SU-DHL-6 (cell line): ENCODE results near the gene ARHGAP26.

Experiments used
- H2AFZ ChIP-seq: fragments of 200-600 bp; sonication (generic); 2 replicates; pipeline ENCODE4 v1.6.1; 2014; ENCODE audit warnings: low read depth, mild to moderate bottlenecking, moderate library complexity, mixed read lengths, antibody characterized with exemption, low read length; ENCODE audit not compliant: severe bottlenecking
- H3F3A ChIP-seq: fragments of 200-600 bp; shearing (Covaris generic); 2 replicates; pipeline ENCODE4 v1.6.0; 2016; ENCODE audit warnings: antibody characterized with exemption, mild to moderate bottlenecking; ENCODE audit not compliant: insufficient read depth
- H3K27ac ChIP-seq: fragments of 200-600 bp; sonication (generic); 2 replicates; pipeline ENCODE4 v1.5.1; 2016; ENCODE audit warnings: low read depth, mild to moderate bottlenecking, low read length, moderate library complexity, mixed read lengths
- H3K27me3 ChIP-seq: fragments of 200-600 bp; sonication (generic), shearing (Covaris generic); 2 replicates; pipeline ENCODE4 v1.6.0; 2014; ENCODE audit warnings: mild to moderate bottlenecking, low read length
- H3K36me3 ChIP-seq: fragments of 200-600 bp; sonication (generic); 2 replicates; pipeline ENCODE4 v1.6.1; 2014; ENCODE audit warnings: mild to moderate bottlenecking, low read length, mixed read lengths
- H3K4me2 ChIP-seq: fragments of 300-600, 200-600 bp; shearing (Covaris generic), sonication (generic); 2 replicates; pipeline ENCODE4 v1.6.0; 2014; ENCODE audit warnings: low read length, low read depth, mild to moderate bottlenecking; ENCODE audit not compliant: poor library complexity, severe bottlenecking
- H3K4me3 ChIP-seq: fragments of 200-600 bp; sonication (generic); 2 replicates; pipeline ENCODE4 v1.5.1; 2014; ENCODE audit warnings: antibody characterized with exemption, low read length, mild to moderate bottlenecking, mixed read lengths; ENCODE audit not compliant: insufficient read depth, poor library complexity, severe bottlenecking
- H3K79me2 ChIP-seq: fragments of 200-600 bp; sonication (generic); 2 replicates; pipeline ENCODE4 v1.6.1; 2014; ENCODE audit warnings: mild to moderate bottlenecking, low read length, moderate library complexity; ENCODE audit not compliant: insufficient read depth
- H3K9ac ChIP-seq: fragments of 200-600 bp; sonication (generic); 2 replicates; pipeline ENCODE4 v1.7.0; 2014; ENCODE audit warnings: mild to moderate bottlenecking, low read length
- H3K9me2 ChIP-seq: fragments of 200-600 bp; sonication (generic); replicated peaks from 2 replicates; pipeline ENCODE4 v1.6.1; 2014; ENCODE audit warnings: low read length; ENCODE audit not compliant: insufficient read depth
- H3K9me3 ChIP-seq: fragments of 200-600 bp; sonication (generic); 2 replicates; pipeline ENCODE4 v1.6.1; 2014; ENCODE audit warnings: low read length, mixed read lengths; ENCODE audit not compliant: insufficient read depth
- H4K20me1 ChIP-seq: fragments of 200-600 bp; sonication (generic); 2 replicates; pipeline ENCODE4 v1.6.1; 2014; ENCODE audit warnings: low read depth, mild to moderate bottlenecking, antibody characterized with exemption, low read length, moderate library complexity, mixed read lengths
- EZH2phosphoT487 ChIP-seq: fragments of 200-600 bp; sonication (generic), shearing (Covaris generic); conservative IDR thresholded peaks from 2 replicates; pipeline ENCODE4 v1.6.1; 2018; ENCODE audit warnings: mild to moderate bottlenecking, antibody characterized with exemption, low read length, moderate library complexity, mixed read lengths
- TF ChIP-seq, protein P1 (sequence below): fragments of 200-600 bp; sonication (generic); IDR thresholded peaks from one replicate; pipeline ENCODE4 v1.5.1; 2017; ENCODE audit warnings: antibody characterized with exemption, mild to moderate bottlenecking, low read length, moderate library complexity; ENCODE audit not compliant: insufficient read depth, poor library complexity, severe bottlenecking

ARHGAP26 gene

DNA sequence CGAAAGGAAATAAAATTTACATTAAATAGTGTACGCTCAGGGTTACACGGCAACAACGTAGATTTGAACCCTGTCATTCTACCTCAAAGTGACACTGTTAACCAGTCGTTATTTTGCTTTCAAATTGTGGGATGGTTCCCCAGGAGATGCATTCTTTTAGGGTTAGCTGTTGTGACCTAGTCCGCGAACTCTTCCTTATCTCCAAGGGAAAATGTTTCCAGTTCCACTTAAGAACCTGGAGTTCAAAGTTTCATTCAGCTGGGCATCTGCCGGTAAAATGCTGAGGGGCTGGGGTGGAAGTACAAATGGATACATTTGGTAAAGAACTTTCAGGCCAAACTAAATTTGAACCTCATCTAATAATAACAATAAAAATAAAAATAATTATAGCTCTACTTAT is 368.7 kb downstream of the ARHGAP26 start:
- H3K4me2 ChIP-seq: no peak overlapping the region
- H3F3A ChIP-seq: no peaks in the 10 kb centered on the region
- no peak overlapping the region for H2AFZ ChIP-seq

DNA sequence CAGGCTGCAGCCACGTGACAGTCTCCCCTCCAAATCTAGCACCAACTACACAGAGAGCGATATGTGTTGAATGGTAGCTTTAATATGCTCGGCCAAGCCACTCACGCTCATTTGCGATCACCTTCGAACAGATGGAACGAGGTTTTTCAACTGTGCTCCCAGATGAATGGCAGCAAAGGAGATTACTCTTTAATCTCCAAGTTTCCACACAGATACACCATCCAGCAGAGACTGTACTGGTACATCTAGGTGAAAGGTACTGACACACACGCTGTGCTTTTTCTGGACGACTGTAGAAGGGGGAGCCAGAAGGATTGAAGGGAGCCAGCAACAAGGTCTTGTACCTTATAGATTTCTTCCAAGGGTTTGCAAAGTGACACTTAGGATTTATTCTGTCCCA is 369.4 kb downstream of the ARHGAP26 start:
- H3F3A ChIP-seq: no peaks in the 10 kb centered on the region
- H3K9me3 ChIP-seq: no peaks in the 10 kb centered on the region
- no peak overlapping the region for H3K4me2 ChIP-seq
- no peaks in the 10 kb centered on the region for H3K36me3 ChIP-seq
- no peak overlapping the region for H3K9ac ChIP-seq
- no peaks in the 10 kb centered on the region for H3K27me3 ChIP-seq
- H2AFZ ChIP-seq: no peak overlapping the region
- no peak overlapping the region for H3K4me3 ChIP-seq
- no peaks in the 10 kb centered on the region for H4K20me1 ChIP-seq
- H3K27ac ChIP-seq: no peak overlapping the region
- H3K9me2 ChIP-seq: no peaks in the 10 kb centered on the region
- H3K79me2 ChIP-seq: no peaks in the 10 kb centered on the region
- no peak for TF ChIP-seq EZH2phosphoT487
- TF ChIP-seq, protein P1, sequence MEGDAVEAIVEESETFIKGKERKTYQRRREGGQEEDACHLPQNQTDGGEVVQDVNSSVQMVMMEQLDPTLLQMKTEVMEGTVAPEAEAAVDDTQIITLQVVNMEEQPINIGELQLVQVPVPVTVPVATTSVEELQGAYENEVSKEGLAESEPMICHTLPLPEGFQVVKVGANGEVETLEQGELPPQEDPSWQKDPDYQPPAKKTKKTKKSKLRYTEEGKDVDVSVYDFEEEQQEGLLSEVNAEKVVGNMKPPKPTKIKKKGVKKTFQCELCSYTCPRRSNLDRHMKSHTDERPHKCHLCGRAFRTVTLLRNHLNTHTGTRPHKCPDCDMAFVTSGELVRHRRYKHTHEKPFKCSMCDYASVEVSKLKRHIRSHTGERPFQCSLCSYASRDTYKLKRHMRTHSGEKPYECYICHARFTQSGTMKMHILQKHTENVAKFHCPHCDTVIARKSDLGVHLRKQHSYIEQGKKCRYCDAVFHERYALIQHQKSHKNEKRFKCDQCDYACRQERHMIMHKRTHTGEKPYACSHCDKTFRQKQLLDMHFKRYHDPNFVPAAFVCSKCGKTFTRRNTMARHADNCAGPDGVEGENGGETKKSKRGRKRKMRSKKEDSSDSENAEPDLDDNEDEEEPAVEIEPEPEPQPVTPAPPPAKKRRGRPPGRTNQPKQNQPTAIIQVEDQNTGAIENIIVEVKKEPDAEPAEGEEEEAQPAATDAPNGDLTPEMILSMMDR: no peak

More for the DNA sequence above, 368.7 kb downstream of the ARHGAP26 start:
- no peaks in the 10 kb centered on the region for H4K20me1 ChIP-seq
- H3K36me3 ChIP-seq: no peaks in the 10 kb centered on the region
- no peaks in the 10 kb centered on the region for H3K9me2 ChIP-seq
- H3K27ac ChIP-seq: no peak overlapping the region
- H3K27me3 ChIP-seq: no peaks in the 10 kb centered on the region
- no peaks in the 10 kb centered on the region for H3K9me3 ChIP-seq
- TF ChIP-seq EZH2phosphoT487: no peak
- TF ChIP-seq, protein P1: no peak
- H3K9ac ChIP-seq: no peak overlapping the region
- H3K4me3 ChIP-seq: no peak overlapping the region
- H3K79me2 ChIP-seq: no peaks in the 10 kb centered on the region

DNA sequence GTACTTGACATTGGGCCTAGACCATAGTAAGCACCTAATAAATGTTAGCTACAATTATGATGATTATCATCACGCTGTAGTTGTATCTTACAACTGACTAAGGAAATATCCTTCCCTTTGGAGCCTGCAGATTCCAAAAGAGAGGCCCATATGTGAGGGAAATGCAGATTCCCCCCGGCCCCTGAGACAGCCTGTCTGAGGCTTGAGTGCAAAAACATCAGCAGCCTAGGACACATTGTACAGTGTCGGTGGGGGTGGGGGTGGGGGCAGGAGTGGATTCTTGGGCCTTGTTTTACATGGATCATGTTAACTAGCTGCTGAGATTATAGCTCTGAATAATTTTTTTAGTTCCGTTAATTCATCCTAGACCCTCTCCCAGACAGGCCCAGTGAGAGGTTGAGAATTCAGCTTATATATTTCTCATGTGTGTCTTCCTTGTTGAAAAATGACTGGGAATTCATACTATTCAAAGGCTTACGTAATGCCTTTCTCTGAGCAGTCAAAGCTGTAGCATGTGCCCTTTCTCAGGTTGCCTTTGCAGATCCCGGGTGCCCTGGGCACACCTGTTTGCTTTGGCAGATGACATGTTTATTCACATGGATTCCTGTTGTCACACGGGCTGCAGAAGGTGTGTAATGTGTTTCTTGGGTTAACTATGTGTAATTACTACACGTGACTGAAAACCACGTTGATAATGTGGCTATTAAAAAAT is 370.5 kb downstream of the ARHGAP26 start:
- no peaks in the 10 kb centered on the region for H3K36me3 ChIP-seq
- H3K27me3 ChIP-seq: no peaks in the 10 kb centered on the region
- TF ChIP-seq, protein P1: no peak
- TF ChIP-seq EZH2phosphoT487: no peak
- no peaks in the 10 kb centered on the region for H3K79me2 ChIP-seq
- H4K20me1 ChIP-seq: no peaks in the 10 kb centered on the region
- H3K27ac ChIP-seq: no peak overlapping the region
- H3K9me2 ChIP-seq: no peaks in the 10 kb centered on the region
- no peaks in the 10 kb centered on the region for H3K9me3 ChIP-seq
- H2AFZ ChIP-seq: no peak overlapping the region
- no peak overlapping the region for H3K9ac ChIP-seq
- no peak overlapping the region for H3K4me2 ChIP-seq
- H3K4me3 ChIP-seq: no peak overlapping the region
- no peaks in the 10 kb centered on the region for H3F3A ChIP-seq
